ENCODE data around the gene FILIP1L.

FILIP1L gene

GRCh38 chr3:99997293-99997692 lies 117.0 kb downstream of the FILIP1L start:
- DNase-seq = no peak

GRCh38 chr3:99990179-99990578 lies 124.1 kb downstream of the FILIP1L start:
- H3K27me3 ChIP-seq (replicated peaks) = no peaks in the 10 kb centered on the region
- H3K27ac ChIP-seq = no peak overlapping the region
- no peak overlapping the region for H3K4me3 ChIP-seq (ENCODE audit: low read depth, low read length)
- no peaks in the 10 kb centered on the region for H3K36me3 ChIP-seq (replicated peaks)
- in situ Hi-C loops (cut with HindIII; ENCODE audit: low pct_ligation_motif_present, low sequenced_read_pairs) = no loop called here
- TF ChIP-seq CTCF (IDR thresholded peaks at IDR 0.05; ENCODE audit: low read depth, low read length, missing control alignments) = no peak
- DNase-seq = no peak

More at GRCh38 chr3:99997293-99997692, 117.0 kb downstream of the FILIP1L start:
- in situ Hi-C loops (cut with HindIII; ENCODE audit: low pct_ligation_motif_present, low sequenced_read_pairs) = no loop called here
- H3K27ac ChIP-seq = no peak overlapping the region
- no peaks in the 10 kb centered on the region for H3K36me3 ChIP-seq (replicated peaks)
- no peak overlapping the region for H3K4me3 ChIP-seq (ENCODE audit: low read depth, low read length)
- no peaks in the 10 kb centered on the region for H3K27me3 ChIP-seq (replicated peaks)
- no peak for TF ChIP-seq CTCF (IDR thresholded peaks at IDR 0.05; ENCODE audit: low read depth, low read length, missing control alignments)

DNA sequence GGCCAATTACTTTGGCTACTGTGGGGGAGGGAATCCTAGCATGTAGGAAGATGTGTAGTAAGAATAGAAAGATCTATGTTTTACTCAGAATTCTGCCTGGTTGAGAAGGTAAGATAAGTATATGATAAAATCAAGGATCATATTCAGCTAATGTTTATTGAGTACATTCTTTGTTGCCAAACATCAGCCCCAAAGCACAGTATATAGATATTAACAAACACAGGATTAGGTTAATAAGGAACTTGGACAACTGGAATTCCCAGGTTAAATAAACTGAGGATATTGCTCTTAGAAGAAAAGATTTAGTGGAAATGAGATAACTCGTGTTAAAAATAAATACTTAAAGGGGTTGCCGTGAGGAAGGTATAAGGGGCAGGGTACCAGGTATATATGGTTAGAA lies 129.6 kb downstream of the FILIP1L start:
- H3K4me3 ChIP-seq (ENCODE audit: low read depth, low read length) = no peak overlapping the region
- DNase-seq = no peak
- no peaks in the 10 kb centered on the region for H3K27me3 ChIP-seq (replicated peaks)
- in situ Hi-C loops (cut with HindIII; ENCODE audit: low pct_ligation_motif_present, low sequenced_read_pairs) = no loop called here
- no peaks in the 10 kb centered on the region for H3K36me3 ChIP-seq (replicated peaks)
- no peak overlapping the region for H3K27ac ChIP-seq
- TF ChIP-seq CTCF (IDR thresholded peaks at IDR 0.05; ENCODE audit: low read depth, low read length, missing control alignments) = no peak

- H3K36me3 ChIP-seq (replicated peaks) = no peaks in the 10 kb centered on the region
- H3K27ac ChIP-seq = no peak overlapping the region
- no peak overlapping the region for H3K4me3 ChIP-seq (ENCODE audit: low read depth, low read length)
- in situ Hi-C loops (cut with HindIII; ENCODE audit: low pct_ligation_motif_present, low sequenced_read_pairs) = no loop called here
- DNase-seq = no peak
- no peak for TF ChIP-seq CTCF (IDR thresholded peaks at IDR 0.05; ENCODE audit: low read depth, low read length, missing control alignments)
- no peaks in the 10 kb centered on the region for H3K27me3 ChIP-seq (replicated peaks)
Observed at GRCh38 chr3:99984139-99984538, 130.2 kb downstream of the FILIP1L start.

DNA sequence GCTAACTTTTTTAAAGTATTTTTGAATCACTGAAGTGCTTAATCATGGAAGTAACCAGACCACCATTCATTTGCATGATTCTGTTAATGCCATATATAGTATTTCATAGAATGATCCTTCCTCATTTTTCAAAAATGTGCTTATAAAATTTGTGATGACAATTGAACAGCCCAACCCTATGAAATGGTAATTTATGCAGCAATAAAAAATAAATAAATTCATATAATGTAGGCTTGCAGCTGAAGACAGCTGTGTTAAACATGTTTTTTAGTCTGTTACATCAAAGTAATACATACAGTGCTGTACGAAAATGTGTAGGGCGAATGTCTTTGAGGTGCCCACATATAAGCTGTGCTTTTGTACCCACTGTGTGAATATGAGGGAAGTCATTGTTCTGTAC lies 131.7 kb downstream of the FILIP1L start:
- TF ChIP-seq CTCF (IDR thresholded peaks at IDR 0.05; ENCODE audit: low read depth, low read length, missing control alignments) = no peak
- H3K27ac ChIP-seq = no peak overlapping the region
- in situ Hi-C loops (cut with HindIII; ENCODE audit: low pct_ligation_motif_present, low sequenced_read_pairs) = no loop called here

DNA sequence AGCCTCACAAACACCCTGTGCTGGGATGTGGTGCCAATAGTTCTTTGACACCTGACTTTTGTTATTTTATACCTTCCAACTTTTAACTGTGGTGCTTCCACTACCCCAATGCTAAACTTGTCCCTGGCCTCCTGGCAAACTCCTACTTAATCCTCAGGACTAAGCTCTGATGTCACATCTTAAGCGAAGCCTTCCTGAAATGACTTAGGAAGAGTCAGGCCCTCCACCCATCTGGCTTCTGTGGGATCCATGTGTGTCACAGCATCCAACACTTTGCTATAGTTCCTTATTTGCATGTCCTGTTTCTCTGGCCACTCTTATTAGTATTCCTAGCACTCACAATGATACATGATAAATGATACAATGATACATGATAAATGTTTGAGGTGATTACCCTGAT lies 133.2 kb downstream of the FILIP1L start:
- TF ChIP-seq CTCF (IDR thresholded peaks at IDR 0.05; ENCODE audit: low read depth, low read length, missing control alignments) = no peak
- Histone ChIP-seq H3K36me3 (replicated peaks) (no peaks in the 10 kb centered on the region), H3K27ac (no peak overlapping the region), H3K4me3 (ENCODE audit: low read depth, low read length) (no peak overlapping the region), H3K27me3 (replicated peaks) (no peaks in the 10 kb centered on the region)
- in situ Hi-C loops (cut with HindIII; ENCODE audit: low pct_ligation_motif_present, low sequenced_read_pairs) = no loop called here
- no peak for DNase-seq

More for the DNA sequence above, 131.7 kb downstream of the FILIP1L start:
- no peaks in the 10 kb centered on the region for H3K27me3 ChIP-seq (replicated peaks)
- no peaks in the 10 kb centered on the region for H3K36me3 ChIP-seq (replicated peaks)
- no peak overlapping the region for H3K4me3 ChIP-seq (ENCODE audit: low read depth, low read length)
- DNase-seq = no peak
